Measurements from ENCODE around the gene MSH5.

- no peak for TF ChIP-seq CTCF (IDR thresholded peaks at IDR 0.05)
- TF ChIP-seq POLR2A (IDR thresholded peaks at IDR 0.05) = no peak
These were observed 16.4 kb upstream of the MSH5 start, which contains the start of gene MPIG6B for GRCh38 chr6:31723245-31723979.
